HEK293 (cell line): Measurements from ENCODE around the gene ERCC2.
A peak's percentile ranks its signal among the peaks of the same experiment; 100 is the strongest.
"Not testable (repeated sequence)": the region's sequence is repeated elsewhere in the genome, so short reads cannot be mapped to it uniquely, and the experiment has no call there.

ENCODE experiments used
- CTCF ChIA-PET: fragments of 350-600 bp; formaldehyde crosslinking; extraction: SDS; loops from one replicate; lab custom pipeline; 2021; ENCODE audit warnings: antibody characterized with exemption; lab: Yijun Ruan, JAX
- POLR2A ChIA-PET: fragments of 300-600 bp; formaldehyde crosslinking; extraction: SDS; loops from one replicate; lab custom pipeline; 2020; ENCODE audit warnings: antibody characterized with exemption, inconsistent platforms; lab: Yijun Ruan, JAX
- H3K27ac ChIP-seq: fragments of 200-500 bp; sonication (Bioruptor generic); 2 replicates; pipeline ENCODE4 v1.5.1; 2014; ENCODE audit warnings: low read depth, low read length, control low read depth, inconsistent platforms; ENCODE audit errors: extremely low read depth
- H3K36me3 ChIP-seq, 2 experiments: fragments of 200-500 bp in 1 of 2; sonication (Bioruptor generic) in 1 of 2; 1 replicate in 1 of 2; 2 replicates in 1 of 2; pipeline ENCODE4 v1.5.1; 2014 to 2017; ENCODE audit warnings: inconsistent platforms in 2 of 2, low read length in 2 of 2; ENCODE audit not compliant: control insufficient read depth in 2 of 2, insufficient read depth in 1 of 2
- H3K4me1 ChIP-seq: fragments of 200-500 bp; sonication (Bioruptor generic); 2 replicates; pipeline ENCODE4 v1.5.1; 2014; ENCODE audit warnings: mild to moderate bottlenecking, low read length, inconsistent platforms; ENCODE audit not compliant: control insufficient read depth, insufficient read depth
- H3K4me3 ChIP-seq: 2 replicates; pipeline ENCODE4 v1.5.1; 2011; ENCODE audit warnings: low read depth, mild to moderate bottlenecking, control low read depth, low read length, moderate library complexity
- H3K9me3 ChIP-seq: fragments of 200-500 bp; sonication (Bioruptor generic); 2 replicates; pipeline ENCODE4 v1.5.1; 2014; ENCODE audit warnings: low read depth, low read length, inconsistent platforms; ENCODE audit not compliant: control insufficient read depth, insufficient read depth
- MYNN ChIP-seq: fragments of 450-650 bp; formaldehyde crosslinking; IDR thresholded peaks from 2 replicates; pipeline ENCODE4 v1.5.1; 2016; ENCODE audit warnings: missing biosample characterization, missing genetic modification characterization, borderline replicate concordance
- OSR2 ChIP-seq: fragments of 450-650 bp; formaldehyde crosslinking; IDR thresholded peaks from 2 replicates; pipeline ENCODE4 v1.5.1; 2016; ENCODE audit warnings: missing biosample characterization, missing genetic modification characterization
- SCRT1 ChIP-seq: fragments of 450-650 bp; formaldehyde crosslinking; IDR thresholded peaks from 2 replicates; pipeline ENCODE4 v1.5.1; 2016; ENCODE audit warnings: missing biosample characterization, missing genetic modification characterization, borderline replicate concordance
- SCRT2 ChIP-seq: fragments of 450-650 bp; formaldehyde crosslinking; IDR thresholded peaks from 2 replicates; pipeline ENCODE4 v1.5.1; 2016; ENCODE audit warnings: missing biosample characterization, missing genetic modification characterization
- SP2 ChIP-seq: fragments of 450-650 bp; formaldehyde crosslinking; IDR thresholded peaks from 2 replicates; pipeline ENCODE4 v1.5.1; 2016; ENCODE audit warnings: missing biosample characterization, missing genetic modification characterization
- SP3 ChIP-seq: fragments of 450-650 bp; formaldehyde crosslinking; IDR thresholded peaks from 2 replicates; pipeline ENCODE4 v1.5.1; 2016; ENCODE audit warnings: missing biosample characterization, missing genetic modification characterization
- YY2 ChIP-seq: fragments of 450-650 bp; formaldehyde crosslinking; IDR thresholded peaks from 2 replicates; pipeline ENCODE4 v1.5.1; 2016; ENCODE audit warnings: missing biosample characterization, missing genetic modification characterization
- ZNF121 ChIP-seq: fragments of 450-650 bp; formaldehyde crosslinking; IDR thresholded peaks from 2 replicates; pipeline ENCODE4 v1.5.1; 2016; ENCODE audit warnings: missing biosample characterization, missing genetic modification characterization
- ZNF138 ChIP-seq: fragments of 450-650 bp; formaldehyde crosslinking; IDR thresholded peaks from 2 replicates; pipeline ENCODE4 v1.5.1; 2016; ENCODE audit warnings: missing biosample characterization, missing genetic modification characterization, borderline replicate concordance
- ZNF391 ChIP-seq: fragments of 450-650 bp; formaldehyde crosslinking; IDR thresholded peaks from 2 replicates; pipeline ENCODE4 v1.5.1; 2016; ENCODE audit warnings: low read depth, missing biosample characterization, missing genetic modification characterization, borderline replicate concordance
- ZNF530 ChIP-seq: fragments of 450-650 bp; formaldehyde crosslinking; IDR thresholded peaks from 2 replicates; pipeline ENCODE4 v1.5.1; 2016; ENCODE audit warnings: low read depth, missing biosample characterization, missing genetic modification characterization
- ZNF548 ChIP-seq: fragments of 450-650 bp; formaldehyde crosslinking; IDR thresholded peaks from 2 replicates; pipeline ENCODE4 v1.5.1; 2016; ENCODE audit warnings: missing biosample characterization, missing genetic modification characterization
- ZNF600 ChIP-seq: fragments of 450-650 bp; formaldehyde crosslinking; IDR thresholded peaks from 2 replicates; pipeline ENCODE4 v1.5.1; 2016; ENCODE audit warnings: missing biosample characterization, missing genetic modification characterization
- ZNF621 ChIP-seq: fragments of 450-650 bp; formaldehyde crosslinking; IDR thresholded peaks from 2 replicates; pipeline ENCODE4 v1.5.1; 2017; ENCODE audit warnings: missing biosample characterization, missing genetic modification characterization
- ZNF677 ChIP-seq: fragments of 450-650 bp; IDR thresholded peaks from 2 replicates; pipeline ENCODE4 v1.5.0; 2018; ENCODE audit warnings: missing biosample characterization, mild to moderate bottlenecking, missing genetic modification characterization, moderate library complexity
- ZNF791 ChIP-seq: fragments of 450-650 bp; formaldehyde crosslinking; IDR thresholded peaks from 2 replicates; pipeline ENCODE4 v1.5.1; 2016; ENCODE audit warnings: missing biosample characterization, missing genetic modification characterization
- TF ChIP-seq, protein P1 (sequence below): fragments of 450-650 bp; formaldehyde crosslinking; IDR thresholded peaks from 2 replicates; pipeline ENCODE4 v1.5.1; 2016; ENCODE audit warnings: missing biosample characterization, missing genetic modification characterization
- TF ChIP-seq, protein P2 (sequence below): sonication (generic); formaldehyde crosslinking; IDR thresholded peaks from 2 replicates; pipeline ENCODE4 v1.8.1; 2022; ENCODE audit warnings: mild to moderate bottlenecking, moderate library complexity, missing genetic modification reagents
- TF ChIP-seq, protein P3 (sequence below): fragments of 450-650 bp; formaldehyde crosslinking; IDR thresholded peaks from 2 replicates; pipeline ENCODE4 v1.5.1; 2016; ENCODE audit warnings: missing biosample characterization, missing genetic modification characterization

ERCC2 gene

DNA sequence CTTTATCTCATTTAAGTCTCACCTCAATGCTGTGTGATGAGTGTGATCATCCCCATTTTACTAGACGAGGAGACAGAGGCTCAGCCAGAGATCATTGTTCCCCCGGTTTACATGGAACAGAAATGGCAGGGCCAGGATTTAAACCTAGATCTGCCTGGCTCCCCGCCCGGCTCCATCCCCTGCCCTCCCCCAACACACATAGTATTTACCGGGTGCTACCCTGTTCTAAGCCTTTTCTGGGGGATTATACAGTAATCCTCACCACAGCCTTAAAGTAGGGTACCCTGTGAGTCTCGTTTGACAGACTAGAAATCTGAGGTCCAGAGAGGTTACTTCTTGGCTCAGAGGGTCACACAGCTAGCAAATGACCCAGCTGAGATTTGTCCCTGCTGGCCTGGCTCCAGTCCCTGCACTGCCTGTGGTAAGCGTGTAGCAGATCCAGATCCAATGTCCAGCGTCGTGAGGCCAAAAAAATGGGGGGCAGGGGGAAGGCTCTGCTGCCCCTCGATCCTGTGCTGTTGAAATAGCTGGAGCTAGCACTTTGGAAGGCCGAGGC lies 33.6 kb downstream of the ERCC2 start:
- Histone ChIP-seq H3K4me1 (no peaks in the 10 kb centered on the region), H3K9me3 (no peaks in the 10 kb centered on the region), H3K36me3 (no peaks in the 10 kb centered on the region), H3K4me3 (no peak overlapping the region), H3K27ac (no peak overlapping the region)
- CTCF ChIA-PET: interaction anchor here (0.6 to 2.8 kb wide), 3 partner anchors 17 to 433 kb away, joined by 3 to 15 read pairs (median 9); no protein-coding TSS in a partner anchor
- POLR2A ChIA-PET: interaction anchor here (0.5 to 1.3 kb wide), 2 partner anchors 158 to 297 kb away, joined by 3 to 4 read pairs; partner anchors contain the start of gene BLOC1S3
- no peak for TF ChIP-seq ZNF138 (tag by site-specific recombination)
- no peak for TF ChIP-seq ZNF600
- no peak for TF ChIP-seq YY2 (tag by site-specific recombination)
- TF ChIP-seq ZNF677 (tag by site-specific recombination): no peak
- no peak for TF ChIP-seq MYNN
- TF ChIP-seq ZNF621: no peak

DNA sequence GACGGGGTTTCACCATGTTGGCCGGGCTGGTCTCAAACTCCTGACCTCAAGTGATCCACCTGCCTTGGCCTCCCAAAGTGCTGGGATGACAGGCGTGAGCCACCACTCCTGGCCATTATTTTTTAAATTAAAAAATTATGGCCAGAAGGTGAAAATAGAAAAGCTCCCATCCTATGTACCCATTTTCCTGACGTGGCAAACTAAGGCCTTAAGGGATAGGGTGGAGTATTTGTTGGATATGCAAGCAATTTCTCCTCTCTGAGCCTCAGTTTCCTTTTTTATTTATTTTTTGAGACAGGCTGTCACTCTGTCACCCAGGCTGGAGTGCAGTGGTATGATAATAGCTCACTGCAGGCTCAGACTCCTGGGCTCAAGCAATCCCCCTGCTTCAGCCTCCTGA lies 35.5 kb downstream of the ERCC2 start:
- CTCF ChIA-PET: interaction anchor here (0.7 kb wide), 1 partner anchor 134 kb away, joined by 3 read pairs; no protein-coding TSS in a partner anchor
- POLR2A ChIA-PET: interaction anchor here (0.6 kb wide), 1 partner anchor 267 kb away, joined by 4 read pairs; no protein-coding TSS in a partner anchor

DNA sequence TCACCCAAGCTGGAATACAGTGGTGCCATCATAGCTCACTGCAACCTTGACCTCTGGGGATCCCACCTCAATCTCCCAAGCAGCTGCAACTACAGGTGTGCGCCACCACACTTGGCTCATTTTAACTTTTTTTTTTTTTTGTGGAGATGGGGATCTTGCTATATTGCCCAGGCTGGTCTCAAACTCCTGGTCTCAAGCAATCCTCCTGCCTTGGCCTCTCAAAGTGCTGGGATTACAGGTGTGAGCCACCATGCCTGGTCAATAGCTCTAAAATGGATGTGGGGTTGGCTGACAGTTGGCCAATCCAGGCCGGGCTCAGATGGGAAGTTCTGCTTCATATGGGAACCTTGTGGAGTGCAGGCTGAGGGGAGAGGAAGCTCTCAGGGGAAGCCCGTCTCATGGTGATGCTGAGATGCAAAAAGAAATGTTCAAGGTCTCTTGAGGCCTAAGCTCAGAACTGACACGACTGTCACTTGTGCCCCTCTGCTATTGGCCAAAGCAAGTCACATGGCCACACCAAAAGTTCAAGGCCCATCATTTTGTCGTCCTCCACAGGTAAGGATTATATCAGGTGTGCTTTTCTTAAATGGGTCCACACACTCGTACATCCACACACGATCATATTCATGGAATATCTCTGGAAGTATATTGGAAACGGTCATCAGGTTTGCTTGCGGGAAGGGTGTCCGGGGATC lies 36.6 kb downstream of the ERCC2 start:
- H3K27ac ChIP-seq: no peak overlapping the region
- ChIA-PET POLR2A (interaction anchor here (0.7 kb wide), 1 partner anchor 265 kb away, joined by 4 read pairs; no protein-coding TSS in a partner anchor), CTCF (interaction anchor here (0.6 to 1.3 kb wide), 5 partner anchors 33 to 385 kb away, joined by 3 to 7 read pairs (median 3); no protein-coding TSS in a partner anchor)
- TF ChIP-seq ZNF791 (tag by site-specific recombination) (no peak), ZNF121 (tag by site-specific recombination) (peak; percentile 87), ZNF548 (tag by site-specific recombination) (no peak), ZNF530 (no peak)
- no peaks in the 10 kb centered on the region for H3K9me3 ChIP-seq
- no peak overlapping the region for H3K4me3 ChIP-seq
- H3K4me1 ChIP-seq: no peaks in the 10 kb centered on the region
- no peaks in the 10 kb centered on the region for H3K36me3 ChIP-seq

More for the DNA sequence above, 35.5 kb downstream of the ERCC2 start:
- H3K4me1 ChIP-seq, H3K27ac ChIP-seq, H3K4me3 ChIP-seq, H3K9me3 ChIP-seq, H3K36me3 ChIP-seq: not testable (repeated sequence)

DNA sequence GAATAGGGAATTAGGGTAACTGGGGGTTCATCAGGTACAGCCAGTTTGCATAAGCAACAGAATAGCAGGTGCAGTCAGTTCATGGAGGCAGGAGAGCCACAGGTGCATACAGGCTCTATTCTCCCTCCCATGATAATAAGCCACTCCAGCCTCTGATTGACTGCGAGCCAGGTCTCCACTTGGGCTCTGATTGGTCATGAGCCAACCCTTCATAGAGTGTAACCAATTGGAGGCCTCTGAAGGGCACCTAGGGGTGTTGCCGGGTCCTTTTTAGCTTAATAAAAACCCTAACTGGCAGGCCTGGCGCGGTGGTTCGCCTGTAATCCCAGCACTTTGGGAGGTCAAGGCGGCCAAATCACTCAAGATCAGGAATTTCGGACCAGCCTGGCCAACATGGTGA lies 39.0 kb downstream of the ERCC2 start:
- ChIA-PET CTCF (interaction anchor here (0.5 kb wide), 1 partner anchor 43 kb away, joined by 4 read pairs; no protein-coding TSS in a partner anchor), POLR2A (no interaction called here)
- no peaks in the 10 kb centered on the region for H3K36me3 ChIP-seq
- no peak overlapping the region for H3K27ac ChIP-seq
- no peak overlapping the region for H3K4me3 ChIP-seq
- no peaks in the 10 kb centered on the region for H3K9me3 ChIP-seq
- TF ChIP-seq SCRT2 (peak; percentile 64), SP3 (tag by site-specific recombination) (no peak), OSR2 (tag by site-specific recombination) (no peak), ZNF391 (tag by site-specific recombination) (no peak), SP2 (tag by site-specific recombination) (0 out of 2 replicates have a peak, but pooled peaks have one; percentile 5), SCRT1 (0 out of 2 replicates have a peak, but pooled peaks have one; percentile 35)
- TF ChIP-seq, protein P1, sequence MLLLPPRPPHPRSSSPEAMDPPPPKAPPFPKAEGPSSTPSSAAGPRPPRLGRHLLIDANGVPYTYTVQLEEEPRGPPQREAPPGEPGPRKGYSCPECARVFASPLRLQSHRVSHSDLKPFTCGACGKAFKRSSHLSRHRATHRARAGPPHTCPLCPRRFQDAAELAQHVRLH (tag by site-specific recombination): no peak
- TF ChIP-seq, protein P2, sequence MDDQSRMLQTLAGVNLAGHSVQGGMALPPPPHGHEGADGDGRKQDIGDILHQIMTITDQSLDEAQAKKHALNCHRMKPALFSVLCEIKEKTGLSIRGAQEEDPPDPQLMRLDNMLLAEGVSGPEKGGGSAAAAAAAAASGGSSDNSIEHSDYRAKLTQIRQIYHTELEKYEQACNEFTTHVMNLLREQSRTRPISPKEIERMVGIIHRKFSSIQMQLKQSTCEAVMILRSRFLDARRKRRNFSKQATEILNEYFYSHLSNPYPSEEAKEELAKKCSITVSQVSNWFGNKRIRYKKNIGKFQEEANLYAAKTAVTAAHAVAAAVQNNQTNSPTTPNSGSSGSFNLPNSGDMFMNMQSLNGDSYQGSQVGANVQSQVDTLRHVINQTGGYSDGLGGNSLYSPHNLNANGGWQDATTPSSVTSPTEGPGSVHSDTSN (CRISPR knock-in tag): no peak
- TF ChIP-seq, protein P3, sequence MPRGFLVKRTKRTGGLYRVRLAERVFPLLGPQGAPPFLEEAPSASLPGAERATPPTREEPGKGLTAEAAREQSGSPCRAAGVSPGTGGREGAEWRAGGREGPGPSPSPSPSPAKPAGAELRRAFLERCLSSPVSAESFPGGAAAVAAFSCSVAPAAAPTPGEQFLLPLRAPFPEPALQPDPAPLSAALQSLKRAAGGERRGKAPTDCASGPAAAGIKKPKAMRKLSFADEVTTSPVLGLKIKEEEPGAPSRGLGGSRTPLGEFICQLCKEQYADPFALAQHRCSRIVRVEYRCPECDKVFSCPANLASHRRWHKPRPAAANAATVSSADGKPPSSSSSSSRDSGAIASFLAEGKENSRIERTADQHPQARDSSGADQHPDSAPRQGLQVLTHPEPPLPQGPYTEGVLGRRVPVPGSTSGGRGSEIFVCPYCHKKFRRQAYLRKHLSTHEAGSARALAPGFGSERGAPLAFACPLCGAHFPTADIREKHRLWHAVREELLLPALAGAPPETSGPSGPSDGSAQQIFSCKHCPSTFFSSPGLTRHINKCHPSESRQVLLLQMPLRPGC: no peak
- H3K4me1 ChIP-seq: no peaks in the 10 kb centered on the region
